ENCODE results near the gene TKT. TPM values are rescaled to one million over a fixed set of nuclear protein-coding genes. Genes with fewer than 3 reads are reported as not detected.

TKT gene
- polyA plus RNA-seq, 2 of the 4 experiments (the other 2 are of a cell fraction) = 628 to 1,457 TPM

DNA sequence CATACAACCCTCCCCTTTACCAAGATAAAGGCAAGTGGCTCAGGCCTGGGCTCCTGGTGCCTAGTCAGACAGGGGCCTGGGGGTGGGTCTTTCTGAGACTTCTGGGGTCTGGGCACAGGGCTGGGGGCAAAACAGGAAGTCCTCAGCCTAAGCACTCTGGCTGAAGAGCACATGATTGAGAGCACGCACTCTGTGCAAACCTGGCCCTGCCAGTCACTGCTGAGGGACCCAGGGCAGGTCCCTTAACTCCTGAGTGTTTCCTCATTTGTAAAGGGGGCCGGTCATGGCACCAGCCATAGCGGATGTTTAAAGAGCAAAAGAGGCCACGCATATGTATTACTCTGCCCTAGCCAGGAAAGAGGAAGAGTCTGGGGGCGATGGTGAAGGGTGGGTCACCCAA is 16.0 kb downstream of the TKT start:
- peak overlapping the region; percentile 100 for H3K27ac ChIP-seq
- ChIA-PET CTCF (interaction anchor here (1.4 to 4.5 kb wide), 2 partner anchors 19 kb away, joined by 3 to 12 read pairs; no protein-coding TSS in a partner anchor), POLR2A (no interaction called here)
- DNase-seq (ENCODE audit: low read depth in 1 of 2, low spot score in 1 of 2) (no peak), FAIRE-seq (no peak), ATAC-seq (no peak)
- H3K4me2 ChIP-seq = peak overlapping the region; percentile 74
- peaks cover 97% of the 10 kb centered on the region for H3K4me1 ChIP-seq
- 48% methylated on average over 5 of the region's 5 CpGs for WGBS (ENCODE audit: missing lambda C conversion rate)
- TF ChIP-seq PHF8 (IDR thresholded peaks at IDR 0.05; ENCODE audit: borderline replicate concordance, low read depth) (no peak), NR3C1 (IDR thresholded peaks at IDR 0.05) (no peak), RARB (CRISPR knock-in tag; IDR thresholded peaks at IDR 0.05) (no peak), BHLHE40 (IDR thresholded peaks at IDR 0.05; ENCODE audit: low read depth, low read length) (no peak), USF2 (IDR thresholded peaks at IDR 0.05) (no peak), FOSB (CRISPR knock-in tag; IDR thresholded peaks at IDR 0.05) (no peak), NFE2L2 (conservative IDR thresholded peaks at IDR 0.05; ENCODE audit: low read length) (no peak), ZFP36 (IDR thresholded peaks at IDR 0.05; ENCODE audit: borderline replicate concordance, partially characterized antibody) (no peak), HOXB13 (CRISPR knock-in tag; IDR thresholded peaks at IDR 0.05; ENCODE audit: low read depth) (no peak), FOSL2 (IDR thresholded peaks at IDR 0.05) (no peak), FOSL2 (CRISPR knock-in tag; IDR thresholded peaks at IDR 0.05) (no peak), EHF (CRISPR knock-in tag; IDR thresholded peaks at IDR 0.05) (no peak), KDM1A (IDR thresholded peaks at IDR 0.05; ENCODE audit: low read depth) (no peak), JUN (IDR thresholded peaks at IDR 0.05) (peak in 1 of 2 experiments; percentile 8; a peak in 1 of 5 replicates), POLR2AphosphoS2 (conservative IDR thresholded peaks at IDR 0.05; ENCODE audit: low read length) (0 out of 2 replicates have a peak, but pooled peaks have one; percentile 21)
- TF ChIP-seq, protein P1, sequence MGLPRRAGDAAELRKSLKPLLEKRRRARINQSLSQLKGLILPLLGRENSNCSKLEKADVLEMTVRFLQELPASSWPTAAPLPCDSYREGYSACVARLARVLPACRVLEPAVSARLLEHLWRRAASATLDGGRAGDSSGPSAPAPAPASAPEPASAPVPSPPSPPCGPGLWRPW (IDR thresholded peaks at IDR 0.05) = no peak
- no peak overlapping the region for H3K4me3 ChIP-seq
- no peaks in the 10 kb centered on the region for H3K9me3 ChIP-seq

DNA sequence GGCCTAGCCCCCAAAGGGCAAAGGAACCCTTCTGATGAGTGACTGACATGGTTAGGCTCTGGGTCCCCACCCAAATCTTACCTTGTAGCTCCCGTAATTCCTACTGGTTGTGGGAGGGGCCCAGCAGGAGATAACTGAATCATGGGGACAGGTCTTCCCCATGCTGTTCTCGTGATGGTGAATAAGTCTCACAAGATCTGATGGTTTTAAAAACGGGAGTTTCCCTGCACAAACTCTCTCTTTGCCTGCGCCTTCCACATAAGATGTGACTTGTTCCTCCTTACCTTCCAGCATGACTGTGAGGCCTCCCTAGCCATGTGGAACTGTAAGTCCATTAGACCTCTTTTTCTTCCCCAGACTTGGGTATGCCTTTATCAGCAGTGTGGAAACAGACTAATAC is 16.9 kb downstream of the TKT start:
- Histone ChIP-seq H3K4me3 (peak overlapping the region; percentile 19; the same call in 1 of the 3 replicates), H3K9me3 (no peaks in the 10 kb centered on the region), H3K27ac (peak overlapping the region; percentile 100), H3K4me2 (peak overlapping the region; percentile 74), H3K4me1 (peaks cover 97% of the 10 kb centered on the region)
- DNase-seq (ENCODE audit: low read depth in 1 of 2, low spot score in 1 of 2) = peak in 1 of 2 experiments; percentile 78
- CTCF ChIA-PET = interaction anchor here (0.6 to 2.1 kb wide), 4 partner anchors 9 to 76 kb away, joined by 3 to 6 read pairs (median 4); no protein-coding TSS in a partner anchor
- FAIRE-seq = no peak
- POLR2A ChIA-PET = interaction anchor here (0.6 to 1.3 kb wide), 3 partner anchors 14 to 17 kb away, joined by 3 to 4 read pairs (median 3); partner anchors contain the start of gene TKT
- WGBS (ENCODE audit: missing lambda C conversion rate) = 1% methylated on average over 4 of the region's 4 CpGs
- ATAC-seq = peak; percentile 7 to 26
- TF ChIP-seq NPAS2 (CRISPR knock-in tag; IDR thresholded peaks at IDR 0.05; ENCODE audit: borderline replicate concordance) (no peak), FOSL2 (IDR thresholded peaks at IDR 0.05) (no peak), FOSL2 (CRISPR knock-in tag; IDR thresholded peaks at IDR 0.05) (peak; percentile 3; the same call in 1 of the 2 replicates)

GRCh38 chr3:53238051-53238850 is 17.6 kb downstream of the TKT start:
- POLR2A ChIA-PET = interaction anchor here (0.6 to 1.6 kb wide), 6 partner anchors 11 to 109 kb away, joined by 3 to 8 read pairs (median 4); partner anchors contain the start of genes DCP1A and TKT
- Histone ChIP-seq H3K9me3 (no peaks in the 10 kb centered on the region), H3K4me1 (peaks cover 97% of the 10 kb centered on the region), H3K27ac (peak overlapping the region; percentile 100), H3K4me2 (peak overlapping the region; percentile 77), H3K4me3 (0 out of 3 replicates have a peak overlapping the region, but pooled peaks have one; percentile 19)
- peak; percentile 79 to 84 for ATAC-seq
- CTCF ChIA-PET = interaction anchor here (0.6 to 7.7 kb wide), 6 partner anchors 9 to 77 kb away, joined by 3 to 69 read pairs (median 4); no protein-coding TSS in a partner anchor
- WGBS (ENCODE audit: missing lambda C conversion rate) = 0% methylated on average over 1 of the region's 6 CpGs
- peak; percentile 95 for FAIRE-seq
- peak; percentile 86 to 97 for DNase-seq (ENCODE audit: low read depth in 1 of 2, low spot score in 1 of 2)
- TF ChIP-seq ESRRA (IDR thresholded peaks at IDR 0.05; ENCODE audit: borderline replicate concordance, low read length) (no peak), HOXB13 (CRISPR knock-in tag; IDR thresholded peaks at IDR 0.05; ENCODE audit: low read depth) (no peak), EHMT2 (IDR thresholded peaks at IDR 0.05; ENCODE audit: low read depth) (no peak), FOSL2 (IDR thresholded peaks at IDR 0.05) (peak; percentile 54), FOSL2 (CRISPR knock-in tag; IDR thresholded peaks at IDR 0.05) (peak; percentile 92), BCL3 (IDR thresholded peaks at IDR 0.05) (no peak), MAZ (IDR thresholded peaks at IDR 0.05; ENCODE audit: borderline replicate concordance, low read depth, low read length) (no peak), EP300 (IDR thresholded peaks at IDR 0.05) (peak; percentile 77 to 78; a peak in 2 of 5 replicates), RNF2 (IDR thresholded peaks at IDR 0.05; ENCODE audit: borderline replicate concordance, low read depth) (no peak), USF2 (IDR thresholded peaks at IDR 0.05) (peak; percentile 83)
- TF ChIP-seq, protein P2, sequence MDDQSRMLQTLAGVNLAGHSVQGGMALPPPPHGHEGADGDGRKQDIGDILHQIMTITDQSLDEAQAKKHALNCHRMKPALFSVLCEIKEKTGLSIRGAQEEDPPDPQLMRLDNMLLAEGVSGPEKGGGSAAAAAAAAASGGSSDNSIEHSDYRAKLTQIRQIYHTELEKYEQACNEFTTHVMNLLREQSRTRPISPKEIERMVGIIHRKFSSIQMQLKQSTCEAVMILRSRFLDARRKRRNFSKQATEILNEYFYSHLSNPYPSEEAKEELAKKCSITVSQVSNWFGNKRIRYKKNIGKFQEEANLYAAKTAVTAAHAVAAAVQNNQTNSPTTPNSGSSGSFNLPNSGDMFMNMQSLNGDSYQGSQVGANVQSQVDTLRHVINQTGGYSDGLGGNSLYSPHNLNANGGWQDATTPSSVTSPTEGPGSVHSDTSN (IDR thresholded peaks at IDR 0.05) = no peak
- TF ChIP-seq, protein P3, sequence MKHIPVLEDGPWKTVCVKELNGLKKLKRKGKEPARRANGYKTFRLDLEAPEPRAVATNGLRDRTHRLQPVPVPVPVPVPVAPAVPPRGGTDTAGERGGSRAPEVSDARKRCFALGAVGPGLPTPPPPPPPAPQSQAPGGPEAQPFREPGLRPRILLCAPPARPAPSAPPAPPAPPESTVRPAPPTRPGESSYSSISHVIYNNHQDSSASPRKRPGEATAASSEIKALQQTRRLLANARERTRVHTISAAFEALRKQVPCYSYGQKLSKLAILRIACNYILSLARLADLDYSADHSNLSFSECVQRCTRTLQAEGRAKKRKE (CRISPR knock-in tag; IDR thresholded peaks at IDR 0.05; ENCODE audit: low read depth) = no peak

Data from A549 (cell line).